Mesendoderm (in vitro differentiated cells): ENCODE results near the gene PCDHB9.
"Not testable (repeated sequence)": the region's sequence is repeated elsewhere in the genome, so short reads cannot be mapped to it uniquely, and the experiment has no call there.

Experiments
- DNase-seq: peaks from one replicate; pipeline ENCODE4 v3.0.0; 2013
- H2AK5ac ChIP-seq: 2 replicates; pipeline ENCODE4 v1.6.1; 2013; ENCODE audit warnings: low read length, inconsistent platforms
- H2BK120ac ChIP-seq: 2 replicates; pipeline ENCODE4 v1.6.1; 2013; ENCODE audit warnings: low read depth, mild to moderate bottlenecking, low read length, moderate library complexity, mixed read lengths
- H2BK15ac ChIP-seq: replicated peaks from 2 replicates; pipeline ENCODE4 v1.6.1; 2013; ENCODE audit warnings: low read depth, mild to moderate bottlenecking, moderate library complexity
- H2BK5ac ChIP-seq: 2 replicates; pipeline ENCODE4 v1.6.1; 2013; ENCODE audit warnings: low read length, inconsistent platforms
- H3K18ac ChIP-seq: 2 replicates; pipeline ENCODE4 v1.6.1; 2013; ENCODE audit warnings: mild to moderate bottlenecking, low read length, mixed read lengths
- H3K23ac ChIP-seq: one replicate; pipeline ENCODE4 v1.6.1; 2013; ENCODE audit warnings: low read length
- H3K27ac ChIP-seq: 2 replicates; pipeline ENCODE4 v1.5.1; 2013; ENCODE audit warnings: low read depth, mild to moderate bottlenecking, inconsistent platforms, low read length, moderate library complexity
- H3K27me3 ChIP-seq: 2 replicates; pipeline ENCODE4 v1.6.1; 2013; ENCODE audit warnings: low read length, control low read depth, mild to moderate bottlenecking, inconsistent platforms; ENCODE audit not compliant: insufficient read depth, poor library complexity
- H3K36me3 ChIP-seq: 2 replicates; pipeline ENCODE4 v1.6.1; 2013; ENCODE audit warnings: low read length, inconsistent platforms; ENCODE audit not compliant: control insufficient read depth, insufficient read depth
- H3K4ac ChIP-seq: one replicate; pipeline ENCODE4 v1.6.1; 2013; ENCODE audit warnings: low read depth, mild to moderate bottlenecking, low read length, moderate library complexity
- H3K4me1 ChIP-seq: 2 replicates; pipeline ENCODE4 v1.6.1; 2013; ENCODE audit warnings: low read depth, low read length, inconsistent platforms; ENCODE audit not compliant: control insufficient read depth
- H3K4me2 ChIP-seq: 2 replicates; pipeline ENCODE4 v1.6.1; 2013; ENCODE audit warnings: low read length
- H3K4me3 ChIP-seq: 2 replicates; pipeline ENCODE4 v1.5.1; 2013; ENCODE audit warnings: mild to moderate bottlenecking, low read length
- H3K56ac ChIP-seq: one replicate; pipeline ENCODE4 v1.6.1; 2013; ENCODE audit warnings: low read length
- H3K79me1 ChIP-seq: 2 replicates; pipeline ENCODE4 v1.6.1; 2013; ENCODE audit warnings: low read length, inconsistent platforms
- H3K79me2 ChIP-seq: 2 replicates; pipeline ENCODE4 v1.6.1; 2013; ENCODE audit warnings: mild to moderate bottlenecking, low read length; ENCODE audit not compliant: control insufficient read depth, insufficient read depth
- H3K9ac ChIP-seq: 2 replicates; pipeline ENCODE4 v1.6.1; 2013; ENCODE audit warnings: low read length, inconsistent platforms
- H4K5ac ChIP-seq: one replicate; pipeline ENCODE4 v1.6.1; 2013; ENCODE audit warnings: low read length
- H4K8ac ChIP-seq: one replicate; pipeline ENCODE4 v1.6.1; 2013; ENCODE audit warnings: low read depth, mild to moderate bottlenecking, control low read depth, low read length, moderate library complexity
- WGBS: extraction: QIAGEN DNeasy Blood & Tissue Kit; methylation state at CpG from one replicate; pipeline ENCODE4 v1.1.7; 2013; ENCODE audit warnings: low lambda C conversion rate, missing lambda C conversion rate; ENCODE audit not compliant: insufficient coverage; ENCODE audit errors: extremely low coverage; 5-methylcytosine and 5-hydroxymethylcytosine counted together

Gene PCDHB9

GRCh38 chr5:141235922-141236321 lies 49.0 kb downstream of the PCDHB9 start:
- DNase-seq, H3K79me1 ChIP-seq, H3K9ac ChIP-seq, H3K4me2 ChIP-seq, H3K4me1 ChIP-seq, H2BK15ac ChIP-seq, H3K4me3 ChIP-seq, H4K8ac ChIP-seq, H3K56ac ChIP-seq, H3K23ac ChIP-seq, H2AK5ac ChIP-seq, H3K4ac ChIP-seq, H3K79me2 ChIP-seq, H3K36me3 ChIP-seq, H2BK120ac ChIP-seq, H3K27ac ChIP-seq, H3K27me3 ChIP-seq, H4K5ac ChIP-seq, H3K18ac ChIP-seq, H2BK5ac ChIP-seq: not testable (repeated sequence)
- no CpG with 5 or more reads among the region's 40 CpGs for WGBS

DNA sequence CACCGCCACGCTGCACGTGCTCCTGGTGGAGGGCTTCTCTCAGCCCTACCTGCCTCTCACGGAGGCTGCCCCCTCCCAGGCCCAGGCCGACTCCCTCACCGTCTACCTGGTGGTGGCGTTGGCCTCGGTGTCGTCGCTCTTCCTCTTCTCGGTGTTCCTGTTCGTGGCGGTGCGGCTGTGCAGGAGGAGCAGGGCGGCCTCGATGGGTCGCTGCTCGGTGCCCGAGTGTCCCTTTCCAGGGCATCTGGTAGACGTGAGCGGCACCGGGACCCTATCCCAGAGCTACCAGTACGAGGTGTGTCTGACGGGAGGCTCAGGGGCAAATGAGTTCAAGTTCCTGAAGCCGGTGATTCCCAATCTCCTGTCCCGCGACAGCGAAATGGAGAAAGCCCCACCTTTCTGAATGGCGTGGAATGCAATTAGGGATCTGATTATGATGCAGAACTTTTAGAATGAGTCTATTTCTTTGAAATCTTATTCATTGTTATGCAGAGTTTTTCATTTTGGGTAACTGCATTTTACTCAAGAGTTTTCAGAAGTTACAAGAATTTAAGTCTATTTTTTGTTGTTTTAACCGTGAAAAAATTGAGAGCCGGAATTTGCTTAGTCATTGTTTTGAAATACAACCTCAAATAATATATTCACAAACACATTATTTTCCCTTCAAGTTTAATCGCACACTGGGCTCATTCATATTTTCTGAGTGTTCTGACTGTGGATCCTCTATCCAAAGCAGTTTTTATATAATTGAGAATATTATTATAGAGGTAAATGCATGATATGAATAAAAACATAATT lies 49.8 kb downstream of the PCDHB9 start:
- H3K4me1 ChIP-seq: no peaks in the 10 kb centered on the region
- H3K18ac ChIP-seq: no peak overlapping the region
- DNase-seq: no peak
- no peak overlapping the region for H3K9ac ChIP-seq
- no peak overlapping the region for H2AK5ac ChIP-seq
- H3K79me2 ChIP-seq: no peaks in the 10 kb centered on the region
- H3K4me3 ChIP-seq: no peak overlapping the region
- H3K4me2 ChIP-seq: no peak overlapping the region
- H3K4ac ChIP-seq: no peak overlapping the region
- WGBS: no CpG with 5 or more reads among the region's 32 CpGs
- no peak overlapping the region for H3K23ac ChIP-seq
- H3K36me3 ChIP-seq: no peaks in the 10 kb centered on the region
- no peaks in the 10 kb centered on the region for H3K79me1 ChIP-seq
- no peak overlapping the region for H3K27ac ChIP-seq
- no peak overlapping the region for H3K56ac ChIP-seq
- H2BK120ac ChIP-seq: no peak overlapping the region
- H4K5ac ChIP-seq: no peak overlapping the region
- H3K27me3 ChIP-seq: no peaks in the 10 kb centered on the region
- no peak overlapping the region for H2BK5ac ChIP-seq
- no peak overlapping the region for H2BK15ac ChIP-seq
- H4K8ac ChIP-seq: no peak overlapping the region
